Fibroblast of skin of abdomen (primary cell): Measurements from ENCODE around the gene TMEM97. TPM values are rescaled to one million over a fixed set of nuclear protein-coding genes. Genes with fewer than 3 reads are reported as not detected.
A peak's percentile ranks its signal among the peaks of the same experiment; 100 is the strongest.
"Not testable (repeated sequence)": the region's sequence is repeated elsewhere in the genome, so short reads cannot be mapped to it uniquely, and the experiment has no call there.

Experiments used
- DNase-seq: peaks from one replicate; pipeline ENCODE4 v3.0.0-alpha.2; 2013
- polyA plus RNA-seq, 2 experiments: library from polyadenylated mRNA; unstranded; fragments of 120-200 nt; gene quantifications; one replicate each; pipeline ENCODE4 v1.2.1, GENCODE V29; 2013; ENCODE audit not compliant: insufficient read length in 2 of 2

TMEM97 gene
- 15.7 TPM for polyA plus RNA-seq (2013, experiment 1 of 2; ENCODE audit: insufficient read length)
- 16.8 TPM for polyA plus RNA-seq (2013, experiment 2 of 2; ENCODE audit: insufficient read length)

- DNase-seq = peak; percentile 96
Observed at GRCh38 chr17:28318759-28319597, at the start of gene TMEM97. Gene TMEM97, plus strand, starts transcription at chr17:28319200. Its CDS starts 40 bp downstream, at chr17:28319240.

GRCh38 chr17:28270055-28270454 lies 48.9 kb upstream of the TMEM97 start:
- no peak for DNase-seq

GRCh38 chr17:28270926-28271325 lies 48.1 kb upstream of the TMEM97 start:
- DNase-seq = no peak

- no peak for DNase-seq
Observed at GRCh38 chr17:28271431-28271830, 47.6 kb upstream of the TMEM97 start.

DNA sequence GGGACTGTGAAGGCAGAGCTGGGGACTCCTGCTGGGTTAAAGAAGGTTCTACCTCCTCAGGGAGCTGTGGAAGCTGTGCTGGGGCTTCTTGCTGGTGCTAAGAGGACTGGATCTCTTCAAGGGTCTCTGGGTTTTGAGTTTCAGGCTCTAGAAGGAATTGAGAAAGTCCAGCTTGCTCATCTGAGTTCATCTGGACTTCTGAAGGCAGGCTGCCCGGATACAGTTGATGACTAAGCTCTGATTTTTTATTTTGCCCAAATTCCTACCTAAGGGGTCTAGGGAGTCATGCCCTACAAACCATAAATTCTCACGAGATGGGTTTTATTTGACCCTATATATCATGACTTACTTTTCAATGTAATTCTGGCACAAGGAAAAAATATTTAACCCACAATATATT lies 46.8 kb upstream of the TMEM97 start:
- no peak for DNase-seq

DNA sequence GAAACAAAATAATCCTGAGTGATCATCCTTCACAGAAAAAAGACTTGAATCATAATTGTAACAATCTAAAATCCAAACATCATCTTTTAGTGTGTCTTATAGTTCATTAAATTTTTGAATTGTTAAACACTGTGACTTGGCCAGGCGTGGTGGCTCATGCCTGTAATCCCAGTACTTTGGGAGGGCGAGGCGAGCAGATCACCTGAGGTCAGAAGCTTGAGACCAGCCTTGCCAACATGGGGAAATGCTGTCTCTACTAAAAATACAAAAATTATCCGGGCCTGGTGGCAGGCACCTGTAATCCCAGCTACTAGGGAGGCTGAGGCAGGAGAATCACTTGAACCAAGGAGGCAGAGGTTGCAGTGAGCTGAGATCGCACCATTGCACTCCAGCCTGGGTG lies 45.7 kb upstream of the TMEM97 start:
- not testable (repeated sequence) for DNase-seq

- DNase-seq = no peak
Observed at GRCh38 chr17:28274591-28275265, 44.3 kb upstream of the TMEM97 start.

GRCh38 chr17:28276011-28276410 lies 43.0 kb upstream of the TMEM97 start:
- DNase-seq = no peak

DNA sequence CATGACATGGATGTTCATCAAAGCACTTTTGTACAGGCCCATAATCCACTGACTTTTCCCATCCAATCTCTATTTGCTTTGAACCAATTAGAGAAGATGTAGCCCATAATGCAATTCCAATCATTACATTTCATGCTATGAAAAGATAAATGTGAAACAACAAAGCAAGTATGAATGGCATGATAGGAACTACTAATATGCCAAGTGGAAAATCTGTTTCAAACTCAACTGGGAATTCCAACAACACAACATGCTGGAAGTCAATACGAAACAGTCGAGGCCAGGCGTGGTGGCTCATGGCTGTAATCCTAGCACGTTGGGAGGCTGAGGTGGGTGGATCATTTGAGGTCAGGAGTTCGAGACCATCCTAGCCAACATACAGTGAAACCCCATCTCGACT lies 39.6 kb upstream of the TMEM97 start:
- peak; percentile 64 for DNase-seq

- no peak for DNase-seq
Observed at GRCh38 chr17:28280826-28281225, 38.2 kb upstream of the TMEM97 start.

DNA sequence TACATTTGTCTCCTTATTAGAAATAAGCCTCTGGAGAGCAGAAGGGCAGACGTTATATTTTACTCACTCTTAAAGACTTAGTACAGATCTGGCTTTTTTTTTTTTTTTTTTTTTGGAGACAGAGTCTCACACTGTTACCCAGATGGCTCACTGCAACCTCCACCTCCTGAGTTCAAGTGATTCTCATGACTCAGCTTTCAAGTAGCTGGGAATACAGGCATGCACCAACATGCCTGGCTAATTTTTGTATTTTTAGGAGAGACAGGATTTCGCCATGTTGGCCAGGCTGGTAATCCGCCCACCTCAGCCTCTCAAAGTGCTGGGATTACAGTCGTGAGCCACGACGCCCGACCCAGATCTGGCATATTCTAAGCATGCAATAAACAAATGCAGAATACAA lies 36.4 kb upstream of the TMEM97 start:
- peak; percentile 86 for DNase-seq

- DNase-seq = no peak
Observed at GRCh38 chr17:28285965-28286364, 33.0 kb upstream of the TMEM97 start.

DNA sequence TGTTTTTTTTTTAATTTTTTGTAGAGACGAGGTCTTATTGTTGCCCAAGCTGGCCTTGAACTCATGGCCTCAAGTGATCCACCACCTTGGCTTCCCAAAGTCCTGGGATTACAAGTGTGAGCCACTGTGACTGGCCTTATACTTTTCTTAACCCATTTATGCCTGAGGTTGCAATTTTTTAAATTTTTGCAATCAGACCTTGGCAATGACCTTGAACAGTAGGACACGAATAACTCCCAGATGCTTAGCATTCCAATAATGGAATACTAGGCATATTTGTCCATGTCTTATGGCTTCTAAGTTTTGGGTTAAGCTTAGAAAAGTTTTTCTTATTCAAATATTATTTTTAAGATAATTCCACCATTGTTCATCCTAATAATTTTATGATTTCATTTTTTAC lies 28.3 kb upstream of the TMEM97 start:
- peak; percentile 4 for DNase-seq

GRCh38 chr17:28291780-28292330 lies 27.1 kb upstream of the TMEM97 start:
- no peak for DNase-seq

- DNase-seq = not testable (repeated sequence)
Observed at GRCh38 chr17:28292878-28293277, 26.1 kb upstream of the TMEM97 start.

- DNase-seq = no peak
Observed at GRCh38 chr17:28293994-28294393, 25.0 kb upstream of the TMEM97 start.

- DNase-seq = no peak
Observed at GRCh38 chr17:28295677-28296578, 23.1 kb upstream of the TMEM97 start.

DNA sequence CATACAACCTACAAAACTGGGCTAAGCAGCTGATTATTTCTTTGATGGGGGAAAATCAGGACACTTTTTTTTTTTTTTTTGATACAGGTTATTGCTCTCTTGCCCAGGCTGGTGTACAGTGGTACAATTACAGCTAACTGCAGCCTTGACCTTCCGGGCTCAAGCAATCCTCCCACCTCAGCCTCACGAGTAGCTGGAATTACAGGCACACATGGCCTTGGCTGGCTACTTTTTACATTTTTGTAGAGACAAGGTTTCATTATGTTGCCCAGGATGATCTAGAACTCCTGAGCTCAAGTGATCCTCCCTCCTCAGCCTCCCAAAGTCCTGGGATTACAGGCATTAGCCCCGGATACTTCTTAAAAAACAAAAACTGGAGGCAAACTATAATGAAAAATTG lies 20.6 kb upstream of the TMEM97 start:
- DNase-seq = no peak

- DNase-seq = no peak
Observed at GRCh38 chr17:28306954-28307401, 12.0 kb upstream of the TMEM97 start.

DNA sequence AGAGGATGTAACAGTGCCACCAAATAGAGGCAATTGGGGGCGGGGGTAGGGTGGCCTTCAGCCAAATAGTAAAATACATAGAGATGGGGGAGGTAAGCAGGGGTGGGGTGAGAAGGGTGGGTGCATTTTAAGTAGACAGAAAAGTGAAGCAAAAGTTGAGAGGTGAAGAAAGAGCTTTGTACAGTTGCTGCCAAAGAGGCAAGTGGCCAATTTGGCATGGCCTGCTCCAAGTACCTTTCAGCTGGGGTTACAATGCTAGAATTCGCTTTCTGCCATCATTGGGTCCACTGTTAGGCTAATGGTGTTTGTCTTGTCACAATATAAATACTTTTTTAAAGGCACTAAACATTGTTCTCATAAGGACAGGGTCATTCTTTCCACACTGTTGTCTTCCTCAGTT lies 5.2 kb upstream of the TMEM97 start:
- no peak for DNase-seq

- DNase-seq = no peak
Observed at GRCh38 chr17:28315846-28316705, 2.9 kb upstream of the TMEM97 start.
